Fibroblast of upper back skin (primary cell): ENCODE data around the gene PAQR4.
A peak's percentile ranks its signal among the peaks of the same experiment; 100 is the strongest.

Experiments
- DNase-seq: peaks from one replicate; pipeline ENCODE4 v3.0.0-alpha.2; 2013

PAQR4 gene

DNA sequence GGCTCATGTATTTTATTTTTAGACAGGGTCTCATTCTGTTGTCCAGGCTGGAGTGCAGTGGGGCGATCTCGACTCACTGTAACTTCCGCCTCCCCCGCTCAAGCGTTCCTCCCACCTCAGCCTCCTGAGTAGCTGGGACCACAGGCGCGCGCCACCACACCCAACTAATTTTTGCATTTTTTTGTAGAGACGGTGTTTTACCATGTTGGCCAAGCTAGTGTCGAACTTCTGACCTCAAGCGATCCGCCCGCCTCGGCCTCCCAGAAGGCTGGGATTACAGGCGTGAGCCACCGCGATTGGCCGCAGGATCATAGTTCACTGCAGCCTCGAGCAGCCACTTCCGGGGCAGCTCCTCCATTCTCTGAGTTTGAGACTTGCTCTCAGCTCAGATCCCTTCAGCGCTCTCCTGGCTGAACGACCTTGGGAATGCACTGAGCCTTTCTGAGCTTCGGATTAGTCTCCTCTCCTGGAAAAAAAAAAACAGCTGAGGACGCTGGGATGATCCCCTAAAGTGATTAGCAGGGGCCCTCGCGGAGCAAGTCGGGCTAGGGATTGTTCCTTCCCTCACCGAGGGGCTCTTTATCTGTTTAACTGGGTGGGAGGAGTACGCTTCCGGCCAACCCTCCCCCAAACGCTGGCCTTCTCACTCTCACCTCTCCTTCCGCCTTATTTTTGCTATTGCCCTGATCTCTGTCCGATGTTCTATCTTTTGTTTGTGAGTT is 12.2 kb downstream of the PAQR4 start:
- no peak for DNase-seq

GRCh38 chr16:2981899-2982250 is 12.7 kb downstream of the PAQR4 start:
- no peak for DNase-seq

DNA sequence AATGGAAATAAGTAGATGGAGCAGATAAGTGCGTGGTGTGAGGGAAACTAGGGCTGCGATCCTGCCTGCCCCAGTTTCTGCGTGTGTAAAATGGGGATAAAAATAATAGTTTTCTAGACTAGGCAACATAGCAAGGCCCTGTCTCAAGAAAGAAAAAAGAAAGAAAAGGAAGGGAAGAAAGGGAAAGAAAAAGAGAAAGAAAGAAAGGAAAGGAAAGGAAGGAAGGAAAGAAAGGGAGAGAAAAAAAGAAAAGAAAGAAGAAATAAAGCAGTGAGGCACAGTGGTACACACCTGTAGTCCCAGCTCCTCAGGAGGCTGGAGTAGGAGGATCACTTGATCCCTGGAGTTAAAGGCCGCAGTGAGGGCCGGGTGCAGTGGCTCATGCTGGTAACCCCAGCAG is 13.3 kb downstream of the PAQR4 start:
- no peak for DNase-seq

DNA sequence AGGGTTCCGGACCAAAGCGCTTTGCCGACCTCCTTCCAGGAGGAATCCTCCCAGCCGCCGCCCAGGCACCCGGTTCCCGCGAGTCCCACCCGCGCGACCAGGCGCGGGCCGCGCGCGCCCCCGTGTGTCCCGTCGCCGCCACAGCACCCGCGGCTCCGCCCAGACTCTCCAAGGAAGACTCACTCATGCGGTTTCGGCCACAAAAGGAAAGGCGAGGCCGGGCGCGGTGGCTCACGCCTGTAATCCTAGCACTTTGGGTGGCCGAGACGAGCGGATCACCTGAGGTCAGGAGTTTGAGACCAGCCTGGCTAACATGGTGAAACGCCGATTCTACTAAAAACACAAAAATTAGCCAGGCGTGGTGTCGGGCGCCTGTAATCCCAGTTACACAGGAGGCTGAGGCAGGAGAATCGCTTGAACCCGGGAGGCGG is 14.6 kb downstream of the PAQR4 start:
- DNase-seq, result peak; percentile 80

- no peak for DNase-seq
Observed at GRCh38 chr16:2985462-2985861, 16.3 kb downstream of the PAQR4 start.

GRCh38 chr16:2985893-2986355 is 16.8 kb downstream of the PAQR4 start:
- DNase-seq, result no peak

GRCh38 chr16:2986623-2987188 is 17.6 kb downstream of the PAQR4 start:
- DNase-seq, result no peak

DNA sequence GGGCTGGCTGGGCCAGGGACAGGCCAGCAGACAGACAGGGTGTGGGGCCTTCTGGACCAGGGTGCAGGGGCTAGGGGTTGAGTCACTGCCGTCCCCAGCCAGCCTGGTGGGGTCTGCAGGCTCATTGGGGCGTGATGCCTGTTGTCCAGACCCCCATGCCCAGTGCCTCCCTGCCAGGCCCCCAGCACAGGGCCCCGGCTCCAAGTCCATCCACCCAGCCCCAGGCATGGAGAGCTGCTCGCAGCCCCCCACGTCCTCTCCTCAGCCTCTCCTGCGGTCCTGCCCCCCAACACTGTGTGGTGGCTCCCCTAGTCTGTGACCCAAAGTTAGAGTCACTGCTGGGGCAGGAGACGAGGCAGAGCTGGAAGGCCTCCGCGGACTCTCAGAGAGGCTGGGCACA is 18.1 kb downstream of the PAQR4 start:
- DNase-seq, result no peak

DNA sequence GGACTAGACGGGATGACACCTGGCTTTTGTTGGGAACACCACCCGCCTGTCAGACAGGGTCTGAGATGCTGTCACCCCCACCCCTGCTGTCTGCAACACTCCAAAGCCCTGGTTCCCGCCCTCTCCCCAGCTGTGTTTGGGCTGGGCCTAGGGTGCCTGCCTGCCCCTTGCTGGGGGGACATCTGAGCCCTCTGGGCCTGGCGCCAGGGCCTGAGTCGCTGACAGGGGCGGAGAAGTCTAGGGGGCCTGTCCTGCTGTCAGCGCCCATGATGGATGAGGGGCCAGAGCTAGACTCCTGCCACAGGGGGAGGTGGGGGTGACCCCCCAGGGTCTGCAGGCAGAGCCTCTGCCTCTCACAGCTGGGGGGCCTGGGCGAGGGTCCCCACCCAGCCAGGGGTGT is 18.7 kb downstream of the PAQR4 start:
- DNase-seq, result peak; percentile 45

GRCh38 chr16:2988590-2989099 is 19.5 kb downstream of the PAQR4 start:
- no peak for DNase-seq

- DNase-seq, result no peak
Observed at GRCh38 chr16:2990891-2991290, 21.7 kb downstream of the PAQR4 start.

- DNase-seq, result no peak
Observed at GRCh38 chr16:2991566-2992261, 22.6 kb downstream of the PAQR4 start.

GRCh38 chr16:2992383-2993081 is 23.4 kb downstream of the PAQR4 start:
- no peak for DNase-seq

- no peak for DNase-seq
Observed at GRCh38 chr16:2996298-2996697, 27.1 kb downstream of the PAQR4 start.

DNA sequence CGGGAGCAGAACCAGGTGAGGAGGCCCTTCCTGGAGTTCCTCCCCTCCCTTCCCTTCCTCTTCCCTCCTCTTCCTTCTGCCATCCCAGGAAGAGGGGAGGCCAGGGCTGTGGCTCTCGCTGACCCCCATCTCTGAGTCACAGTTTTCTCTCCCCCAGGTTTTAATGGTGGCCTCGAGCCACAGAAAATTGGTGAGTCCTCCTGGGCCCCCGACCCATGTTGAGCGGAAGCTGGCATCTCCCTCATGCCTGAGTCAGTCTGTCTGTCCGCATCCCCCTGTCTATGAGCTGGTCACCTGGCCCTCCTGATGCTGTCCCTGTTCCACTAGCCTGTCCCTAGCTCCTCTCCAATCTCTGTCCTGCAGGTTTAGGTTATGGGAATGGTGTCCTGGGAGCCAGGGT is 30.8 kb downstream of the PAQR4 start:
- no peak for DNase-seq

DNA sequence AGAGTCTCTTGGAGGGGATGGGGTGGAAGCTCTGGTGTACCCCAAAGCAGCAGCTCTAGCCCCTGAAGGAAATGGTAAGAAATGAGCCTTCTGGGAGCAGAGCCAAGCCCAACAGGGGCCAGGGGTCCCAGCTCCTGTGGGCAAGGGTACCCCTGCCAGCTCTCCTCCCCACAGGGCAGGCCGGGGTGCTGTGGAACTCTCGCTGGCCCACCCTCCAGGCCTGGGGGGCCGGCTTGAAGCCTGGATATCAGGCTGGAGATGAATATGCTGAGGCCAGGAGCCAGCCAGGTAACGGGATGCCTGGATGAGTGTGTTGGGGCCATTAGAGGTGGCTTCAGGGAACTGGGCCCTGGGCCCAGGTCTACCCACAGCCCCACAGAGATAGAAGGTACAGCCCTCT is 31.4 kb downstream of the PAQR4 start:
- no peak for DNase-seq

DNA sequence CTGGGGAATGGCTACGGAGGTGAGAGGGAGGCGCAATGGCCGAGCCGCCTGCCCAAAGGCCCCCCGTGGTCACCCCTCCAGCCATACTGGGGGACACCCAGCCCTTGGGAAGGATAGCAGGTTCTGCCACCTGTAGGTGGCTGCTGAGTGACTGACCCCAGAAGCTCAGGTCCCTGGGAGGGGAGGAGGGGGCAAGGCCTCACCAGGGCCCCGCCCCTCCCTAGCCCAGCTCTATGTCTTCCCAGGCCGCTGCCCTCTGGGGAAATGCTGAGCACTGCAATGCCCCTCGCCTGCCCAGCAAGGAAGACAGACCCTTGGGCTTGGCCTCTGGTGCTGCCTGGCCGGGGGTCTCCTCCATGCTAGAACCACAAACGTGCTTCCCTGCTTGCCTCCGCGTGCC is 32.2 kb downstream of the PAQR4 start:
- no peak for DNase-seq

- peak; percentile 98 for DNase-seq
Observed at GRCh38 chr16:3003582-3004270, 34.6 kb downstream of the PAQR4 start.

GRCh38 chr16:3004319-3004718 is 35.2 kb downstream of the PAQR4 start:
- DNase-seq, result no peak

GRCh38 chr16:3004781-3005284 is 35.7 kb downstream of the PAQR4 start:
- DNase-seq, result no peak

GRCh38 chr16:3007059-3007956 is 38.2 kb downstream of the PAQR4 start:
- no peak for DNase-seq
